ENCODE results near the gene RNF125.
"Not testable (repeated sequence)": the region's sequence is repeated elsewhere in the genome, so short reads cannot be mapped to it uniquely, and the experiment has no call there.

The RNF125 gene

DNA sequence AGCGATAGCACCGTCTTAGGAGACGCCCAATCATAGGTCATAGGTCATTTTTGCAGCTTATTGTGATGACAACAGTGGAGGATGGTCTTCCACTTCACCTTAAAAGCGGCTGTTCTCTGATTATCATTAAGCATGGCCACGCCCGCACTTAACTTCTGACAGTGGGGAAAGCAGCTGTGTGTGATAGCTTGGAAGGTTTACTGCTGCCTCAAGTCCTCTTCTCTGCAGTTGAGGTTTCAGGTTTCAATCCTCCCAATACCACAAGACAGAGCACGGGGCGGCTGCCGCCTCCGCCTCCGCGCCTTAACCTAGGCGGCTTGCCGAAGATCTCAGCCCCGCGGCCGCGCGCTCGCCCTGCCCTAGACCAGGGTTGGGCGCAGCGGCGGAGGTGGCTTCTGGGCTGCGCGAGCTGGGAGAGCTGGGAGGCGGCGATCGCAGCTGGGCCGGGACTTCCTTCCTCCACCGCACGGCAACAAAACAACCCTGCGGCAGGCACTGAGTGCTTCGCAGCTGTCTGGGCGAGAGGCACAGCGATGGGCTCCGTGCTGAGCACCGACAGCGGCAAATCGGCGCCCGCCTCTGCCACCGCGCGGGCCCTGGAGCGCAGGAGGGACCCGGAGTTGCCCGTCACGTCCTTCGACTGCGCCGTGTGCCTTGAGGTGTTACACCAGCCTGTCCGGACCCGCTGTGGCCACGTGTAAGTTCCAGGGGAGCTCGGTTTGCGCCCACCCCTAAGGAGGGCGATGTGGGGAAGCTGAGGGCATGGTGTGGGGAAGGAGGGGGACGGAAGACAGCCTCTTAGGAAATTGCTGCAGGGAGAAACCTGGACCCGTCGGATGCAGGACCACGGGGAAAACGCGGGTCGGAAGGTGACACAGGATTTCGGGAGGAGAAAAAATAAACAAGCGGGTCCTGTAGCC, at the start of gene RNF125:
Gene RNF125, plus strand, starts transcription at position 495 of the 920 bp plus-strand sequence. Its CDS starts 39 bp downstream, at position 534.
- peak; percentile 81 to 93 (median 89) for DNase-seq

- no peak for DNase-seq
Measured at GRCh38 chr18:31970617-31971016, 48.0 kb upstream of the RNF125 start.

DNA sequence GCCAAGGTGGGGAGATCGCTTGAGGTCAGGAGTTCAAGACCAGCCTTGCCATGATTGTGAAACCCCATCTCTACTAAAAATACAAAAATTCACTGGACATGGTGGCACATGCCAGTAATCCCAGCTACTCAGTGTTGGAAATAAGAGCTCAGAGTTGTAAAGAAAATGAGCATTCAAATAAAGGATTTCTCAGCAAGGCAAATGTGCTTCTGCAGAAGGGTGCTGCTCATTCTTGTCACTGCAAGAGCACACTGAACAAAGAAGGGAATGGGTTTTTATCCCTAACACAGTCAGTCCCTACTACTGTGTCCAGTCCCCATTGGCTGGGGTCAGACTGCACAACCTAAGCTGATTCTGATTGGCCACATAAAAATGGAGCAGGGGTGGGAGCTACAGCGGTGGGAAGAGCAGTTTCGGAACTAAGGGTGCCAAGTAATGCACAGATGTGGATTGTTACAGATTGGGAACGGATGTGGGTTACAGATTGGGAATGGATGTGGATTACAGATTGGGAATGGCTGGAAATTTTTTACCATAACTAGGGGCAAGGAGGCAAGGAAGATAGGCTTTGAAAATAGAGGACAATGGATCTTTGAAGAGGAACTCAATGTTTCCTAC, 44.6 kb upstream of the RNF125 start:
- DNase-seq, result no peak

GRCh38 chr18:31976242-31976641, 42.4 kb upstream of the RNF125 start:
- no peak for DNase-seq

DNA sequence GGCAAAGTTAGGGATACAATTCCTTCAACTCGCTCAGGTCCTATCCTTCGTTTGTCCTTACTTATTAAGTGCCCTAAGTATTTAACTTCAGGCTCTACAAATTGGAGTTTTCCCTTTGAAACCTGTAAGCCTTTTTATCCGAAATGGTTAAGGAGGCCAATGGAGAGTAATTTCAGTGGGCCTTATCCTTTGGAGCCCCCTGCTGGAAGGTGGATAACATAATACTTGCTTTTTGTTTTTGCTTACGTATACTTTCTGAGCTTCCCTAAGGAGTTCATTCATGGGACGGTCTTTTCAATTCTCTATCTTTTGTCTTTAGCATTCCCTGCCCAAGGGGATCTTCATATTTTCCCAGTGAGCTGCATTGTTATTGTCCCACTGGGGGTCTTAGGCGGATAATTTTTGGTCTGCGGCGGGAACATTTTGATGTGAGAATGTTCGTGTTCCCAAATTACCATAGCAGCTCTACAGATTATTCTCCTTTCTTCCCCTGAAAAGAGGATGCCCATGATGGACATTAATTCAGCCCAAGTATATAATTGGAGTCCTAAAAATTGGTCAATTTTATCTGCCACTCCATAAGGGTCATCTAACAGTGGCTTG, 41.3 kb upstream of the RNF125 start:
- DNase-seq, result peak; percentile 43 to 50 (median 43)

DNA sequence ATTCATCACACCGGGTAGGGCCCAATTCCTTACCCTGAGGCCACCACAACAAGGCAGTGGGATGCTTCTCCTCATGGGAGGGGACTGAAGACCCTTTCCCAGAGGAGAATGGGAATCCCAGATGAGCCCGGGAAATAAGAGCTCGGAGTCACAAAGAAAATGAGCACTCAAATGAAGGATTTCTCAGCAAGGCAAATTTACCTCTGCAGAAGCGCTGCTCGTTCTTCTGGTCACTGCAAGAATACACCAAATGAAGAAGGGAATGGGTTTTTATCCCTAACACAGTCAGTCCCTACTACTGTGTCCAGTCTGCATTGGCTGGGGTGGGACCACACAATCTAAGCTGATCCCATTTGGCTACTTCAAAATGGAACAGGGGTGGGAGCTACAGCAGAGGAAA, 40.0 kb upstream of the RNF125 start:
- DNase-seq, result no peak

DNA sequence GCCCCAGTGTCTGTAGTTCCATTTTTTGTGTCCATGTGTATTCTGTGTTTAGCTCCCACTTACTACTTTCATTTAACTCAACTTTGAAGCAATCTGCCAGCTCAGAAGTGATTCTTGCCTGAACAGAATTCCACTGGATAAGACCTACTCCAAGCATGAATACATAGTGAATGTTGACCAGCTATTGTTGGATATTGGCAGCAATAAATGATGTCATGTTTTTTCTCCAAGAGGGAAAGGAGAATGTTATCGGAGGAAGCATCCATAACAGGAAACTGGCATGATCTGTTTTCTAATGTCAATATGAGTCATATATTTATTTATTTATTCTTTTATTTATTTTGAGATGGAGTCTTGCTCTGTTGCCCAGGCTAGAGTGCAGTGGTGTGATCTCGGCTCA, 38.9 kb upstream of the RNF125 start:
- DNase-seq, result no peak

GRCh38 chr18:31980863-31981262, 37.8 kb upstream of the RNF125 start:
- no peak for DNase-seq

DNA sequence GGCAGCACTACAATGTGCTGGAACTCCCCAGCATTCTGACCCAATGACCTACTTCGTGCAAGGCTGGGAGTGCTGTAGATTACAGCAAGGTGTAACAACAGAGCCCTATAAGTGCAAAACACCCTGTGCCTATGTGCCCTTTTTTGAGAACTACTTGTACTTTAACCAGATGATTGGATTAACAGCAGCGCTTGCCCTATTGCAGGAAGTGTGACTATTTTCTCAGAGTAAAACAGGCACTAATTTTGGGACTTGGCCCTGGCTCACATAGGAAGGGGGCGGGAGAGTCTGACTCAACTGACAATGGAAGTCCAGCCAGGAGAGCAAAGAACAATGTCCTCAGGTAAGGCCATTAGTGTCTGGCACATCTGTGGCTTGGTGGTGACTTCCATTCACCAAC, 35.6 kb upstream of the RNF125 start:
- DNase-seq, result no peak

DNA sequence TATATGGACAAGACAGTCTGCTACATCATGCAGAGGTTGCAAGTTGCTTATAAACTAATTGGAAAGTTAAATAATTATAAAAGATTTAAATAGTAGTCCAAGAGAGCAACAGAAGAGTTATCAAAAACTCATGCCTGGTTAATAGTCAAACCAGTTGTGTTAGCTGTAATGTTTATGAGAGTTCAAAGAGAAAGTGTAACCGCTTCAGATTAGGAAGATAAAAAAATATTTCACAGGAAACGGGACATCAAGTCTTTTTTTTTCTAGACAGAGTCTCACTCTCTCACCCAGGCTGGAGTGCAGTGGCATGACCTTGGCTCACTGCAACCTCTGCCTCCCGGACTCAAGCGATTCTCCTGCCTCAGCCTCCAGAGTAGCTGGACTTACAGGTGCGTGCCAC, 34.6 kb upstream of the RNF125 start:
- no peak for DNase-seq

DNA sequence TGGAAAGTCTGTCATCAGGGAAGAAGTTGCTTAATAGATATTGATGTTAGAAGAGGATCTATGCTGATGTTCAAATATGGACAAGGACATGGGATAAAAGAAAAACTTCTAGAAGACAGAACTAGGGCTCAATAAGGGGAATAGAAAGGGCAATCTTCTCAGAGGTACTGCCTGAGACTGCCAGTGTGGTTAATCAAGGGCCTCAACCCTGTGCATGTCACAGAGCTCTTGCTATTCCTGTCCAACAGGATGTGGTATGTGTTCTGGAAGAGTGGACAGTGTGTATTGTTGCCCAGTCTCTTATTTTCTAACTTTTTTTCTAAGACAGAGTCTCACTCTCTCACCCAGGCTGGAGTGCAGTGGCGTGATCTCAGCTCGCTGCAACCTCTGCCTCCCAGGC, 27.8 kb upstream of the RNF125 start:
- DNase-seq, result no peak

DNA sequence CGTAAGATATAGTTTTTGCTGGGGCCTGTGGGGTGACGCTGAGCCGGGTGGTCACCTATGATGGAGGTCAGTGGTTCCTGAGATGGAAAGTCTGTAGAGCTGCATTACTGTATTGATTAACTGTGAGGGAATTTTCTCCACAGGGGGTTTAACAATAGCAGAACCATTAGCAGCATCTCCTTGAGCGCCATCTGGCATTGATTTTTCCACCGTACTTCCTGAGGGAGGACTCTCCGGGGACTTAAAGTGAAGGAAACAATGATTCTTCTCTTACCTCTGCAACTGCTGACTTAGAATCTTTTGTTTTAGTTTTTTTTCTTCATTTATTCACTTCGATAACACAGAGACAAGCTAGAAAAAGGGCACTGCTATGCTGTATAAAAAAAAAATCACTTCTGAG, 22.6 kb upstream of the RNF125 start:
- DNase-seq, result no peak

GRCh38 chr18:31998880-31999412, 19.7 kb upstream of the RNF125 start:
- no peak for DNase-seq

GRCh38 chr18:32001141-32001540, 17.5 kb upstream of the RNF125 start:
- DNase-seq, result not testable (repeated sequence)

GRCh38 chr18:32003822-32004221, 14.8 kb upstream of the RNF125 start:
- not testable (repeated sequence) for DNase-seq

GRCh38 chr18:32010124-32010721, 8.4 kb upstream of the RNF125 start:
- no peak for DNase-seq

DNA sequence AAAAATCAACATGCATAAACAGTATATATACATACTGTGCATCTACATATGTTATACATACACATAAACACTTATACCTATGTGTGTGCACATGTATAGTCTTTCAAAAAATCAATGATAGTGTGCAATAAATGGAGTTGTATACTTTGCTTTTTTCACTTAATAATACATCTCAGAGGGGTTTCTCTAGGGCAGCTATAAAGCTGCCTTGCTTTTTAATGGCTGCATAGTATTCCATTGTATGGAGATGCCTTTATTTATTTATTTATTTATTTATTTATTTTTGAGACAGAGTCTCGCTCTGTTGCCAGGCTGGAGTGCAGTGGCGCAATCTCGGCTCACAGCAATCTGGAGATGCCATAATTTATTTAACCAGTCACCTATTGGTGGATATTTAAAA, 7.4 kb upstream of the RNF125 start:
- no peak for DNase-seq

DNA sequence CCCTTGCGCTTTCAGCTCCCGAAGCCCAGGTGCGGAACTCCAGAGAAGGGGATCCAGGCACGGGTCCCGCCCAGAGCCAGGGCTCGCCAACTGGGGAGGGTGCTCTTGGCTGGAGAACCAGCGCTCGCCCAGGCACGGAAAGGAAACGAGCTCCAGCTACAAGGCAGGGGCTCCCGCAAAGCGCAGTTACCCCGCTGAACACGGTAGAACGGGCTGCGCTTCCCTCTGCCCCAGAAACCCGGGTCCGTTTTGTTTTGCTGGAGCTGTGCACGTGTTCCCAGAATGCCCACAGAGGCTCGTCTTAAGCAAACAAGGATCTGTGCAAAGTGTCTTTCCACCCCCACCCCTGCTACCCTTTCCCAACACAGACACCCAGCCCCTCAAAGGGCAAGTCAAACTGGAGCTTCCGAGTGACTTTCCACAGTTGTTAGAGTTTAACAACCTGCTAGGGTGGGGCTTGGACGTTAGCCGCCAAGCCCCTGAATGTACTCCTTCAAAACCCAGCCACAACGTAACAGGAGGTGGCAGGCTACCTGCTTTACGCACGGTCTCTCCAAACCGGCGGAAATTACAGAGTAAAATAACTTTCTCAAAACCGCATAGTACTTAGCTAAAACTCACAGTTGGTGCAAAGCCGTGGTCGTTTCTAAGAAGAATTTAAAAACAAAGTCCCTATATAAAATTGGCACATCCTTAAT, 775 bp downstream of the RNF125 start:
- peak; percentile 33 to 62 (median 41) for DNase-seq

- peak in 1 of 3 donors; percentile 21 for DNase-seq
Measured at GRCh38 chr18:32019949-32020625, 1.5 kb downstream of the RNF125 start.

- DNase-seq, result no peak
Measured at GRCh38 chr18:32021756-32022564, 3.3 kb downstream of the RNF125 start.

GRCh38 chr18:32025744-32026143, 7.1 kb downstream of the RNF125 start:
- DNase-seq, result no peak

Data from suppressor macrophage treated with lipopolysaccharide for 1 hour (primary cell).